OCI-LY3 (cell line): ENCODE data around the gene SRGN.

ENCODE experiments used
- EZH2phosphoT487 ChIP-seq: fragments of 200-600 bp; shearing (Covaris generic); IDR thresholded peaks from 2 replicates; pipeline ENCODE4 v1.6.1; 2018; ENCODE audit warnings: antibody characterized with exemption, mixed run types, low read depth
- TF ChIP-seq, protein P1 (sequence below): fragments of 200-600, 300-600 bp; sonication (generic); IDR thresholded peaks from 2 replicates; pipeline ENCODE4 v1.5.1; 2014; ENCODE audit warnings: antibody characterized with exemption, low read length, low read depth

DNA sequence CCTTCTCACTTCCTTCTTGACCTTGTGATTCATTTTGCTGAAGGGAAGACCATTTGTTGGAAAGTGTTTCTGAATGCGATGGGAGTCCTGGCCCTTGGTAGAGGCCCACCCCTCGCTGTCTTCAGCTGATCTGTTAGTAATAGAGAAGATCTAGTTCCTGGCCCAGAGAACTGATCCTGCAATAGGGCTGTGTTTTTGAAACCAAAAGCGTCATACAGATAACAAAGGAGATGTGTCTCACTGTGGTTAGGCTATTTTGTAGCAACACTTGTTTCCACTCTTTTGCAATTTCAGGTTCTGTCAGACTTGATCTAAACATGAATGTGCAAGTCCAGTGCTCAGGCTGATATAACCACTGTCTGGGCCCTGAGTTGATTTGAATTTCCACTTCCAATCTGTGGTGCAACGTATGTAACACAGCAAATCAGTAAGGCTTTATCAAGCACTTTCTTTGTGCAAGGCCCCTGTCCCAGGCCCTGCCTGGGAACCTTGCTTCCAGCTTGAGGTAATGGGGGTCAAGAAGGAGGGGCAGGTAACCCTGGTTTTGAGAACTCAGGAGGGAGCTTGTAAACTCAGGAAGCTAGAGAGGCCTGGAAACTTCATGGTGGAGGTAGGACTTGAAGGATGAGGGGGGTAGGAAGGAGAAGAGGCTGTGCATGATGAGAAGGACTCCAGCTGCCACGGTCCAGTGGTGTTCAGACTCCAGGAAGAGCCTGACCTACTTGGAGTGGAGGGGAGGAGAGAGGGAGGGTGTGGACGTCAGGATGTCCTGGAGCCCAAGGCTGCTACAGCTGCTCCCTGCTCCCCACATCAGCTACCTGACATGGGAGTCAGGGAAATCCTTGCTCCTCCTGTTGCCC is 42.2 kb upstream of the SRGN start:
- TF ChIP-seq, protein P1, sequence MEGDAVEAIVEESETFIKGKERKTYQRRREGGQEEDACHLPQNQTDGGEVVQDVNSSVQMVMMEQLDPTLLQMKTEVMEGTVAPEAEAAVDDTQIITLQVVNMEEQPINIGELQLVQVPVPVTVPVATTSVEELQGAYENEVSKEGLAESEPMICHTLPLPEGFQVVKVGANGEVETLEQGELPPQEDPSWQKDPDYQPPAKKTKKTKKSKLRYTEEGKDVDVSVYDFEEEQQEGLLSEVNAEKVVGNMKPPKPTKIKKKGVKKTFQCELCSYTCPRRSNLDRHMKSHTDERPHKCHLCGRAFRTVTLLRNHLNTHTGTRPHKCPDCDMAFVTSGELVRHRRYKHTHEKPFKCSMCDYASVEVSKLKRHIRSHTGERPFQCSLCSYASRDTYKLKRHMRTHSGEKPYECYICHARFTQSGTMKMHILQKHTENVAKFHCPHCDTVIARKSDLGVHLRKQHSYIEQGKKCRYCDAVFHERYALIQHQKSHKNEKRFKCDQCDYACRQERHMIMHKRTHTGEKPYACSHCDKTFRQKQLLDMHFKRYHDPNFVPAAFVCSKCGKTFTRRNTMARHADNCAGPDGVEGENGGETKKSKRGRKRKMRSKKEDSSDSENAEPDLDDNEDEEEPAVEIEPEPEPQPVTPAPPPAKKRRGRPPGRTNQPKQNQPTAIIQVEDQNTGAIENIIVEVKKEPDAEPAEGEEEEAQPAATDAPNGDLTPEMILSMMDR, result no peak
- no peak for TF ChIP-seq EZH2phosphoT487
